HTR-8/SVneo (cell line): Measurements from ENCODE around the gene KLHL11.
"Not testable (repeated sequence)": the region's sequence is repeated elsewhere in the genome, so short reads cannot be mapped to it uniquely, and the experiment has no call there.

Experiments
- DNase-seq: peaks from one replicate; pipeline ENCODE4 v3.0.0; 2011; ENCODE audit warnings: low spot score, mixed read lengths; ENCODE audit not compliant: insufficient read length
- FAIRE-seq: peaks from 2 replicates; lab custom pipeline; 2011; peaks lifted over from hg19 to GRCh38; lab: Jason Lieb, UNC

Gene KLHL11

GRCh38 chr17:41844971-41845370 lies 20.3 kb downstream of the KLHL11 start:
- DNase-seq (peak; percentile 47), FAIRE-seq (peak; percentile 76)

- not testable (repeated sequence) for FAIRE-seq, DNase-seq
Measured at GRCh38 chr17:41840781-41841180, 24.4 kb downstream of the KLHL11 start.

- not testable (repeated sequence) for DNase-seq, FAIRE-seq
Measured at GRCh38 chr17:41839448-41839847, 25.8 kb downstream of the KLHL11 start.

- FAIRE-seq (no peak), DNase-seq (no peak)
Measured at GRCh38 chr17:41837761-41838538, 27.3 kb downstream of the KLHL11 start, which contains the start of gene KLHL10. Gene KLHL10 (plus strand): TSS chr17:41837825. CDS start chr17:41837933, 108 bp downstream.

GRCh38 chr17:41836550-41837196 lies 28.6 kb downstream of the KLHL11 start:
- no peak for FAIRE-seq
- no peak for DNase-seq

GRCh38 chr17:41835800-41836549 lies 29.2 kb downstream of the KLHL11 start, which contains the start of gene NT5C3B:
Gene NT5C3B (minus strand): TSS chr17:41836232. CDS start chr17:41836193, 39 bp downstream.
- FAIRE-seq: peak; percentile 80
- DNase-seq: peak; percentile 97

GRCh38 chr17:41835214-41835799 lies 29.9 kb downstream of the KLHL11 start:
- DNase-seq: peak; percentile 37
- FAIRE-seq: no peak

GRCh38 chr17:41829961-41830360 lies 35.3 kb downstream of the KLHL11 start:
- not testable (repeated sequence) for DNase-seq, FAIRE-seq

- FAIRE-seq (no peak), DNase-seq (no peak)
Measured at GRCh38 chr17:41825175-41825845, 39.9 kb downstream of the KLHL11 start.

- no peak for FAIRE-seq
- no peak for DNase-seq
Measured at GRCh38 chr17:41824086-41824485, 41.1 kb downstream of the KLHL11 start.

GRCh38 chr17:41823580-41823979 lies 41.6 kb downstream of the KLHL11 start:
- no peak for DNase-seq
- no peak for FAIRE-seq

- DNase-seq: no peak
- FAIRE-seq: no peak
Measured at GRCh38 chr17:41823141-41823524, 42.1 kb downstream of the KLHL11 start.

GRCh38 chr17:41822216-41823140 lies 42.7 kb downstream of the KLHL11 start:
- no peak for FAIRE-seq
- DNase-seq: no peak

GRCh38 chr17:41821776-41822175 lies 43.4 kb downstream of the KLHL11 start:
- DNase-seq: no peak
- FAIRE-seq: no peak

- FAIRE-seq (no peak), DNase-seq (no peak)
Measured at GRCh38 chr17:41818024-41818423, 47.2 kb downstream of the KLHL11 start.

GRCh38 chr17:41816637-41817320 lies 48.4 kb downstream of the KLHL11 start:
- DNase-seq (no peak), FAIRE-seq (peak; percentile 71)

- DNase-seq (no peak), FAIRE-seq (no peak)
Measured at GRCh38 chr17:41814195-41814594, 51.0 kb downstream of the KLHL11 start.

- FAIRE-seq: no peak
- DNase-seq: no peak
Measured at GRCh38 chr17:41813699-41814124, 51.5 kb downstream of the KLHL11 start.
